Measurements from ENCODE around the gene POMC.

GRCh38 chr2:25198576-25198975 lies 30.2 kb upstream of the POMC start:
- TF ChIP-seq CTCF (IDR thresholded peaks at IDR 0.05): no peak
- no peak for TF ChIP-seq POLR2A (IDR thresholded peaks at IDR 0.05)
